HepG2 (cell line): ENCODE measurements around the gene LILRB3. TPM values are rescaled to one million over a fixed set of nuclear protein-coding genes. Genes with fewer than 3 reads are reported as not detected.

Source experiments
- ATAC-seq: fragments of 200-7000 bp; cut with Tn5 transposase; 3 replicates; pipeline ENCODE4 v1.9.1; 2020; ENCODE audit warnings: mild to moderate bottlenecking, moderate library complexity
- BruUV-seq: library from RNA; stranded (reverse); fragments of 400-500 nt; replicated peaks from 2 replicates; lab custom pipeline; 2021; lab: Mats Ljungman, UMichigan
- CTCF ChIA-PET: fragments of 300-600 bp; formaldehyde crosslinking; extraction: SDS; loops from one replicate; lab custom pipeline; 2021; ENCODE audit warnings: low total read pairs, inconsistent platforms, low intra/inter-chr PET ratio; lab: Yijun Ruan, JAX
- POLR2A ChIA-PET: fragments of 350-600 bp; sonication (Branson Sonifier 250); formaldehyde crosslinking; loops from one replicate; lab custom pipeline; 2020; ENCODE audit warnings: antibody characterized with exemption, inconsistent platforms; lab: Yijun Ruan, JAX
- DNase-seq: peaks from one replicate; pipeline ENCODE4 v3.0.0-alpha.2; 2015; ENCODE audit warnings: low spot score
- FAIRE-seq: peaks from 3 replicates; lab custom pipeline; 2011; peaks lifted over from hg19 to GRCh38; lab: Jason Lieb, UNC
- H2AFZ ChIP-seq: one replicate; pipeline ENCODE4 v1.6.1; 2011; ENCODE audit warnings: low read length, inconsistent platforms
- H3K27ac ChIP-seq: fragments of 300-600 bp; 3 replicates; pipeline ENCODE4 v1.8.0; 2011; ENCODE audit warnings: mixed run types, mild to moderate bottlenecking, mixed read lengths, low read length, inconsistent platforms; ENCODE audit not compliant: insufficient read depth; ENCODE audit errors: extremely low read length
- H3K27me3 ChIP-seq, 2 experiments: fragments of 200-600 bp in 1 of 2; 2 replicates in 1 of 2; 3 replicates in 1 of 2; pipeline versions ENCODE4 v1.6.0 to v1.8.0; 2011; ENCODE audit warnings: low read length in 2 of 2, mild to moderate bottlenecking in 2 of 2, moderate library complexity in 2 of 2, inconsistent platforms in 1 of 2; ENCODE audit not compliant: insufficient read depth in 2 of 2, control insufficient read depth in 1 of 2
- H3K36me3 ChIP-seq, 2 experiments: fragments of 200-600 bp in 1 of 2; replicated peaks in 1 of 2; 2 replicates in 1 of 2; 3 replicates in 1 of 2; pipeline versions ENCODE4 v1.5.1 to v1.8.0; 2011; ENCODE audit warnings: low read length in 2 of 2, inconsistent platforms in 1 of 2; ENCODE audit not compliant: insufficient read depth in 2 of 2, control insufficient read depth in 1 of 2
- H3K4me1 ChIP-seq: 2 replicates; pipeline ENCODE4 v1.5.1; 2012; ENCODE audit warnings: low read length, inconsistent platforms; ENCODE audit not compliant: insufficient read depth
- H3K4me2 ChIP-seq: 2 replicates; pipeline ENCODE4 v1.6.0; 2011; ENCODE audit warnings: low read depth, low read length, inconsistent platforms
- H3K4me3 ChIP-seq, 3 experiments: fragments of 200-600 bp in 1 of 3; sonication (generic), shearing (Covaris generic) in 1 of 3; replicated peaks in 1 of 3; 2 replicates each; pipeline ENCODE4 v1.5.1; 2011 to 2016; ENCODE audit warnings: low read length in 3 of 3, inconsistent platforms in 2 of 3, low read depth in 2 of 3, mild to moderate bottlenecking in 2 of 3, control low read depth in 1 of 3, mixed read lengths in 1 of 3; ENCODE audit not compliant: insufficient read depth in 1 of 3
- H3K79me2 ChIP-seq: one replicate; pipeline ENCODE4 v1.6.1; 2011; ENCODE audit warnings: low read length, inconsistent platforms; ENCODE audit not compliant: insufficient read depth
- H3K9ac ChIP-seq: 2 replicates; pipeline ENCODE4 v1.6.0; 2011; ENCODE audit warnings: mild to moderate bottlenecking, low read depth, low read length, inconsistent platforms; ENCODE audit not compliant: insufficient read depth
- H3K9me3 ChIP-seq: 2 replicates; pipeline ENCODE4 v1.5.1; 2012; ENCODE audit warnings: mild to moderate bottlenecking, low read length
- H4K20me1 ChIP-seq: 2 replicates; pipeline ENCODE4 v1.6.0; 2011; ENCODE audit warnings: inconsistent platforms, mild to moderate bottlenecking, low read length, moderate library complexity; ENCODE audit not compliant: insufficient read depth
- ATF7 ChIP-seq, 2 experiments: fragments of 450-650 bp in 1 of 2; sonication (generic) in 1 of 2; formaldehyde crosslinking in 1 of 2; IDR thresholded peaks; 2 replicates each; pipeline versions ENCODE4 v1.4.0 to v1.6.1; 2016 to 2020; ENCODE audit warnings: antibody characterized with exemption in 1 of 2, mild to moderate bottlenecking in 1 of 2, missing genetic modification reagents in 1 of 2
- CREB1 ChIP-seq, 2 experiments: fragments of 450-650 bp in 1 of 2; IDR thresholded peaks; 2 replicates each; pipeline ENCODE4 v1.6.1; 2016 to 2017; ENCODE audit warnings: control low read depth in 1 of 2, mild to moderate bottlenecking in 1 of 2, missing compliant biosample characterization in 1 of 2, missing genetic modification characterization in 1 of 2
- EZH2 ChIP-seq: conservative IDR thresholded peaks from 2 replicates; pipeline ENCODE4 v1.6.1; 2012; ENCODE audit warnings: mild to moderate bottlenecking, low read depth, low read length, moderate library complexity
- FOSL2 ChIP-seq: sonication (generic); formaldehyde crosslinking; IDR thresholded peaks from 2 replicates; pipeline ENCODE4 v1.4.0; 2020; ENCODE audit warnings: missing genetic modification reagents
- FOXO4 ChIP-seq: sonication (generic); formaldehyde crosslinking; conservative IDR thresholded peaks from 2 replicates; pipeline ENCODE4 v1.8.1; 2023; ENCODE audit warnings: missing genetic modification reagents
- GABPB1 ChIP-seq: IDR thresholded peaks from 2 replicates; pipeline ENCODE4 v1.6.1; 2016; ENCODE audit warnings: mild to moderate bottlenecking, missing genetic modification reagents, moderate library complexity, missing compliant biosample characterization
- RXRA ChIP-seq: sonication (generic); formaldehyde crosslinking; IDR thresholded peaks from 2 replicates; pipeline ENCODE4 v1.5.1; 2020; ENCODE audit warnings: missing genetic modification reagents
- ZNF34 ChIP-seq: sonication (generic); formaldehyde crosslinking; IDR thresholded peaks from 2 replicates; pipeline ENCODE4 v1.4.0; 2020; ENCODE audit warnings: mild to moderate bottlenecking, missing genetic modification reagents, borderline replicate concordance
- ZNF7 ChIP-seq: IDR thresholded peaks from 2 replicates; pipeline ENCODE4 v1.6.1; 2016; ENCODE audit warnings: missing biosample characterization, missing genetic modification reagents
- ZNF740 ChIP-seq: sonication (generic); formaldehyde crosslinking; IDR thresholded peaks from 2 replicates; pipeline ENCODE4 v1.4.0; 2020; ENCODE audit warnings: missing genetic modification reagents
- ZNF761 ChIP-seq: sonication (generic); formaldehyde crosslinking; conservative IDR thresholded peaks from 2 replicates; pipeline ENCODE4 v1.4.0; 2020; ENCODE audit warnings: mild to moderate bottlenecking, missing genetic modification reagents
- WGBS: methylation state at CpG from one replicate; pipeline ENCODE4 v1.1.6; 2017; ENCODE audit warnings: low lambda C conversion rate; 5-methylcytosine and 5-hydroxymethylcytosine counted together
- in situ Hi-C: cut with HindIII; loops from 2 replicates; pipeline ENCODE4 v1.10.0; 2017; ENCODE audit warnings: low pct_unique_long_range_greater_than_20kb; ENCODE audit not compliant: extremely low pct_ligation_motif_present
- intact Hi-C: fragments of 100-400 bp; cut with micrococcal nuclease; formaldehyde crosslinking; loops from one replicate; pipeline ENCODE4 v1.10.0; 2022; ENCODE audit not compliant: unreplicated experiment
- polyA plus RNA-seq, 8 experiments: library from polyadenylated mRNA; depleted of rRNA in 3 of 8; stranded (reverse) in 7 of 8; unstranded in 1 of 8; fragments of >200 nt; fragmentation: Illumina TruSeq in 4 of 8; extraction: Trizol in 4 of 8; gene quantifications; 2 replicates each; pipeline versions ENCODE4 v1.2.1 to v1.2.3, GENCODE V29; 2011 to 2016; ENCODE audit warnings: low read depth in 4 of 8, missing spikeins in 1 of 8, mixed read lengths in 1 of 8; ENCODE audit not compliant: insufficient read depth in 1 of 8
- total RNA-seq, 5 experiments: library from RNA; depleted of rRNA; stranded (reverse); fragments of >200 nt; fragmentation: Illumina TruSeq; extraction: Trizol; gene quantifications; 2 replicates each; pipeline ENCODE4 v1.2.3, GENCODE V29; 2016; ENCODE audit warnings: low read depth in 1 of 5

Gene LILRB3
- total and polyA plus RNA-seq, 2 of the 13 experiments (the other 11 are each of a cell fraction or from before 2014, with no cell fraction given) = 0.22 TPM; not detected in 1

GRCh38 chr19:54252845-54253244 lies 30.0 kb upstream of the LILRB3 start:
- CTCF ChIA-PET = no interaction called here

More at GRCh38 chr19:54252845-54253244, 30.0 kb upstream of the LILRB3 start:
- no peaks in the 10 kb centered on the region for H3K4me1 ChIP-seq
- no peaks in the 10 kb centered on the region for H4K20me1 ChIP-seq
- intact Hi-C loops = no loop called here
- H2AFZ ChIP-seq = no peak overlapping the region
- no TSS peak for BruUV-seq
- in situ Hi-C loops = no loop called here
- DNase-seq (no peak), ATAC-seq (no peak), FAIRE-seq (no peak)
- H3K36me3 ChIP-seq = no peaks in the 10 kb centered on the region
- no peaks in the 10 kb centered on the region for H3K79me2 ChIP-seq
- POLR2A ChIA-PET = no interaction called here
- TF ChIP-seq RXRA = no peak
- peak; percentile 100 for TF ChIP-seq ATF7 (IDR thresholded peaks at IDR 0.05)
- TF ChIP-seq ATF7 (CRISPR knock-in tag; IDR thresholded peaks at IDR 0.05) = no peak
- no peak for TF ChIP-seq FOSL2 (CRISPR knock-in tag)
- TF ChIP-seq ZNF740 (CRISPR knock-in tag) = no peak
- TF ChIP-seq ZNF34 (CRISPR knock-in tag) = no peak
- TF ChIP-seq GABPB1 (CRISPR knock-in tag) = no peak
- no peak for TF ChIP-seq FOXO4
- no peak for TF ChIP-seq ZNF761 (CRISPR knock-in tag)
- peak; percentile 66; the same call in 1 of the 2 replicates for TF ChIP-seq EZH2
- peak; percentile 67; the same call in 1 of the 2 replicates for TF ChIP-seq ZNF7
- TF ChIP-seq CREB1 (IDR thresholded peaks at IDR 0.05) = peak; percentile 97
- no peak for TF ChIP-seq CREB1 (CRISPR knock-in tag; IDR thresholded peaks at IDR 0.05)
- no peaks in the 10 kb centered on the region for H3K9me3 ChIP-seq
- no peak overlapping the region for H3K4me3 ChIP-seq
- peaks cover 10 to 69% of the 10 kb centered on the region in 2 experiments for H3K27me3 ChIP-seq
- no peak overlapping the region for H3K4me2 ChIP-seq
- no peak overlapping the region for H3K9ac ChIP-seq
- H3K27ac ChIP-seq = no peak overlapping the region
- WGBS = 1% methylated on average over 10 of the region's 11 CpGs
